ENCODE results near the gene RPS18. TPM values are rescaled to one million over a fixed set of nuclear protein-coding genes. Genes with fewer than 3 reads are reported as not detected.

The RPS18 gene
- polyA plus RNA-seq, 1 experiment = 5,380 TPM

GRCh38 chr6:33286946-33287914, 15.4 kb downstream of the RPS18 start:
- no peak overlapping the region for H3K27ac ChIP-seq (ENCODE audit: low read depth, low read length)
- no peak for DNase-seq (ENCODE audit: low read depth, low spot score)
- H3K27me3 ChIP-seq (ENCODE audit: control insufficient read depth, insufficient read depth, low read length) = no peaks in the 10 kb centered on the region
- POLR2A ChIA-PET = interaction anchor here (0.8 kb wide), 1 partner anchor 12 kb away, joined by 3 read pairs; the partner anchor contains the start of gene RGL2
- H3K4me3 ChIP-seq (ENCODE audit: low read depth, low read length) = no peak overlapping the region
- CTCF ChIA-PET = no interaction called here
- H3K9me3 ChIP-seq (ENCODE audit: control insufficient read depth, insufficient read depth, low read length) = no peaks in the 10 kb centered on the region
- no peak for TF ChIP-seq CTCF (IDR thresholded peaks at IDR 0.05; ENCODE audit: low read depth, low read length)

- ChIA-PET CTCF (interaction anchor here (0.8 to 2.6 kb wide), 5 partner anchors 9 to 138 kb away, joined by 3 to 11 read pairs (median 4); partner anchors contain the start of genes B3GALT4 and RGL2), POLR2A (interaction anchor here (0.8 to 2.3 kb wide), 6 partner anchors 9 to 39 kb away, joined by 3 to 18 read pairs (median 12); partner anchors contain the start of genes B3GALT4, RGL2, RPS18 and VPS52)
- H3K27ac ChIP-seq (ENCODE audit: low read depth, low read length) = peak overlapping the region; percentile 39
- H3K9me3 ChIP-seq (ENCODE audit: control insufficient read depth, insufficient read depth, low read length) = no peaks in the 10 kb centered on the region
- no peak for DNase-seq (ENCODE audit: low read depth, low spot score)
- no peak for TF ChIP-seq CTCF (IDR thresholded peaks at IDR 0.05; ENCODE audit: low read depth, low read length)
- no peaks in the 10 kb centered on the region for H3K27me3 ChIP-seq (ENCODE audit: control insufficient read depth, insufficient read depth, low read length)
- peak overlapping the region; percentile 89 for H3K4me3 ChIP-seq (ENCODE audit: low read depth, low read length)
Measured at GRCh38 chr6:33288141-33288920, 16.5 kb downstream of the RPS18 start.

GRCh38 chr6:33288921-33289783, 17.3 kb downstream of the RPS18 start, which contains the start of the genes PFDN6 and WDR46:
Gene PFDN6, plus strand, starts transcription at chr6:33289601. Its CDS starts 256 bp downstream, at chr6:33289857.
Gene WDR46, minus strand, starts transcription at chr6:33289239. Its CDS starts 69 bp downstream, at chr6:33289170.
- POLR2A ChIA-PET = interaction anchor here (0.8 to 2.3 kb wide), 7 partner anchors 10 to 318 kb away, joined by 3 to 18 read pairs (median 11); partner anchors contain the start of genes B3GALT4, RGL2, RPS18 and VPS52
- CTCF ChIA-PET = interaction anchor here (0.8 to 2.6 kb wide), 5 partner anchors 9 to 137 kb away, joined by 3 to 11 read pairs (median 4); partner anchors contain the start of genes B3GALT4 and RGL2
- TF ChIP-seq CTCF (IDR thresholded peaks at IDR 0.05; ENCODE audit: low read depth, low read length) = no peak
- Histone ChIP-seq H3K27ac (ENCODE audit: low read depth, low read length) (peak within 1 kb of the TSS; percentile 39), H3K9me3 (ENCODE audit: control insufficient read depth, insufficient read depth, low read length) (no peaks in the 10 kb centered on the region), H3K27me3 (ENCODE audit: control insufficient read depth, insufficient read depth, low read length) (no peaks in the 10 kb centered on the region), H3K4me3 (ENCODE audit: low read depth, low read length) (peak within 1 kb of the TSS; percentile 89)
- DNase-seq (ENCODE audit: low read depth, low spot score) = peak; percentile 60

DNA sequence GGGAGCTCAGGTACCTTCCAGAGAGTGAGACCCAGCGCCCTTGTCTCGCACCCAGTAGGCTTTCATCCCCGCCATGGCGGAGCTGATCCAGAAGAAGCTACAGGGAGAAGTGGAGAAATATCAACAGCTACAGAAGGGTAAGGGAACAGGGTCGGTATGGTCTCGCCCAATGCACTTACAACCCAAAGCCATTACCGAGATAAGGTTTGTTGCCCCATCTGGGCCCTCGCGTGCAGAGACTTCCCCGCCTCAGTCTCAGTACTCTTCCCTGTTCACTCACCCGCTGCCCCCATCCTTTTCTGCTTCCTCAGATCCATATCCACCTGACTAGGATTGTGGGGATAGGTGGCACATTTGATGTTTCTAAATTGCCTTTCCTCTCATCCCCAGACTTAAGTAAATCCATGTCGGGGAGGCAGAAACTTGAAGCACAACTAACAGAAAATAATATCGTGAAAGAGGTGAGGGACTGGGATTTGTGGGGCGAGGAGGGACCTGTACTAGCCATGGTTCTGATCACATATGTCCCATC, 18.0 kb downstream of the RPS18 start:
- POLR2A ChIA-PET = interaction anchor here (1.0 to 2.3 kb wide), 6 partner anchors 9 to 319 kb away, joined by 4 to 18 read pairs (median 12); partner anchors contain the start of genes B3GALT4, RGL2, RPS18 and VPS52
- Histone ChIP-seq H3K27ac (ENCODE audit: low read depth, low read length) (no peak overlapping the region), H3K27me3 (ENCODE audit: control insufficient read depth, insufficient read depth, low read length) (no peaks in the 10 kb centered on the region), H3K4me3 (ENCODE audit: low read depth, low read length) (peak overlapping the region; percentile 89), H3K9me3 (ENCODE audit: control insufficient read depth, insufficient read depth, low read length) (no peaks in the 10 kb centered on the region)
- DNase-seq (ENCODE audit: low read depth, low spot score) = no peak
- no peak for TF ChIP-seq CTCF (IDR thresholded peaks at IDR 0.05; ENCODE audit: low read depth, low read length)
- CTCF ChIA-PET = interaction anchor here (0.6 to 2.6 kb wide), 4 partner anchors 9 to 101 kb away, joined by 3 to 11 read pairs (median 6); partner anchors contain the start of gene RGL2

Measured in AG04450 (cell line).